Measurements from ENCODE around the gene SIK2. TPM values are rescaled to one million over a fixed set of nuclear protein-coding genes. Genes with fewer than 3 reads are reported as not detected.

The SIK2 gene
- total RNA-seq, 1 experiment from 2014 or later, result 10.3 TPM

DNA sequence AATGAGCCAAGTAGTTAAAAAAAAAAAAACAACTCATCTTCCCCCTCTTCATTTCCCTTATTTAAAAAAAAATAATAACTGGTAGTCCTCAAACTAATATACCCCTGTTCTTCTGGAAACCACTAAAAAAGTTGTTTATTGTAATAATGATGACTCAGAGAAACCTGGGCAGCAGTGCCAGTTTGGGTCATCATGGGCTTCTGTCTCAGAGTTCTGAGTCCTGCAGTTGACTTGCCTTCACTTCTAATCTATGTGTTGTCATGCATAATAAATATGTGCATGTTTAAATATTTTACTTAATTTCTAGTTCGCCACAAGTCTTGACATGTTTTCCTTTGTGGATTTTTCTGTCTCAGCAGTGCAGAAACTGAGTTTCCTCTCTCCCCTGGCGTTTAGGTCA, 117.1 kb downstream of the SIK2 start:
- no peaks in the 10 kb centered on the region for H3K27me3 ChIP-seq
- no peak overlapping the region for H3K4me3 ChIP-seq
- peaks cover 48% of the 10 kb centered on the region for H3K36me3 ChIP-seq
- no peaks in the 10 kb centered on the region for H3K9me3 ChIP-seq
- peak; percentile 66 for DNase-seq

DNA sequence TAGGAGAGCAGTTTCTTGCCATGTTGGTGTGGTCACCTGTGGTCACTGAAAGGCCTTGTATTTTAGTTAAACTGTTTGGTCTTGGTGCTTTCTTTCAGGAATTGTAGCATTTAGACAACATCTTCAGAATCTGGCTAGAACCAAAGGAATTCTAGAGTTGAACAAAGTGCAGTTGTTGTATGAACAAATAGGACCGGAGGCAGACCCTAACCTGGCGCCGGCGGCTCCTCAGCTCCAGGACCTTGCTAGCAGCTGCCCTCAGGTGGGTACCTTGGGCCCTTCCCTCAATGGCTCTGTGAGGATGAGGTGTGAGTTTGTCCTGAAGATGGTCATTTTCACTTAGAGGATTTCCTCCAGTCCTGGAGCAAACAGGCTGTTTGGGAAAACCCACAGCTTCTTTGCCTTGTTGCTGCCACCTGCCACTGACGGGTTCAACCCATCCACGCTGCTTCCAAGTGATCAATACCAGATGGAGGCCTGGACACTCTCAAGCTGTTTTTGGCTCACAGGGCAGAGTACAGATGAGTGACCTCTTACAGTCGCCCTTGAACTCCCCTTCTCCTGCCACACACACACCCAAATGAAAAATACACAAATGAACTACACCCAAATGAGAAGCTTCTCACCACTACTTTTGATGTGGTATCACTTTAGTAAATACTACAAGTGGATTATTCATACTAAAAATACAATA, 118.7 kb downstream of the SIK2 start:
- Histone ChIP-seq H3K36me3 (peaks cover 61% of the 10 kb centered on the region), H3K27me3 (no peaks in the 10 kb centered on the region)
- DNase-seq, result no peak

DNA sequence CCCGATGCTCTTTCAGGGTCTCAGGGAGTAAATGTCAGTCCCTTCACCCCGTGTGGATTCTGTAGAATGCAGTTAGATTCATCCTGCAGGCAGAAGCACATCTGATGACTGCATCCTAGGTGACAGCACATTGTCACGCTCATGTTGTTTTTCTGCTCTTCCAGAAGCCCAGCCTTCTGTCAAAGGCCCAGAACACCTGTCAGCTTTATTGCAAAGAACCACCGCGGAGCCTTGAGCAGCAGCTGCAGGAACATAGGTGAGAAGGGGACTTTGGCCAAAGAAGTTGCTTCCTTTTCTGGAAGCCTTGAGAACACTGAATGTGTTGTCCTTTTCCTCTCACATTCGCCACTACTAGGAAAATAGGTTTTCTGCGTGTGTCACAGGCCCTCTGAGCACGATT, 120.3 kb downstream of the SIK2 start:
- H3K36me3 ChIP-seq, result peaks cover 60% of the 10 kb centered on the region
- H3K4me3 ChIP-seq, result no peak overlapping the region
- DNase-seq, result no peak
- no peaks in the 10 kb centered on the region for H3K9me3 ChIP-seq
- H3K27me3 ChIP-seq, result no peaks in the 10 kb centered on the region

More for the DNA sequence above, 118.7 kb downstream of the SIK2 start:
- H3K4me3 ChIP-seq, result no peak overlapping the region
- no peaks in the 10 kb centered on the region for H3K9me3 ChIP-seq

GRCh38 chr11:111723595-111723994, 121.3 kb downstream of the SIK2 start:
- Histone ChIP-seq H3K36me3 (peaks cover 60% of the 10 kb centered on the region), H3K27me3 (no peaks in the 10 kb centered on the region), H3K4me3 (no peak overlapping the region), H3K9me3 (no peaks in the 10 kb centered on the region)
- no peak for DNase-seq

GRCh38 chr11:111724615-111725129, 122.4 kb downstream of the SIK2 start:
- Histone ChIP-seq H3K4me3 (no peak overlapping the region), H3K27me3 (no peaks in the 10 kb centered on the region), H3K36me3 (peaks cover 56% of the 10 kb centered on the region), H3K9me3 (no peaks in the 10 kb centered on the region)
- DNase-seq, result no peak

GRCh38 chr11:111725621-111726020, 123.4 kb downstream of the SIK2 start:
- Histone ChIP-seq H3K36me3 (peaks cover 49% of the 10 kb centered on the region), H3K4me3 (no peak overlapping the region), H3K9me3 (no peaks in the 10 kb centered on the region), H3K27me3 (no peaks in the 10 kb centered on the region)
- no peak for DNase-seq

- no peak overlapping the region for H3K4me3 ChIP-seq
- H3K36me3 ChIP-seq, result peaks cover 42% of the 10 kb centered on the region
Measured at GRCh38 chr11:111726301-111726713, 124.1 kb downstream of the SIK2 start.

GRCh38 chr11:111727431-111727830, 125.2 kb downstream of the SIK2 start:
- Histone ChIP-seq H3K4me3 (no peak overlapping the region), H3K9me3 (no peaks in the 10 kb centered on the region), H3K36me3 (peaks cover 36% of the 10 kb centered on the region), H3K27me3 (no peaks in the 10 kb centered on the region)
- DNase-seq, result no peak

More at GRCh38 chr11:111726301-111726713, 124.1 kb downstream of the SIK2 start:
- no peak for DNase-seq
- Histone ChIP-seq H3K27me3 (no peaks in the 10 kb centered on the region), H3K9me3 (no peaks in the 10 kb centered on the region)

DNA sequence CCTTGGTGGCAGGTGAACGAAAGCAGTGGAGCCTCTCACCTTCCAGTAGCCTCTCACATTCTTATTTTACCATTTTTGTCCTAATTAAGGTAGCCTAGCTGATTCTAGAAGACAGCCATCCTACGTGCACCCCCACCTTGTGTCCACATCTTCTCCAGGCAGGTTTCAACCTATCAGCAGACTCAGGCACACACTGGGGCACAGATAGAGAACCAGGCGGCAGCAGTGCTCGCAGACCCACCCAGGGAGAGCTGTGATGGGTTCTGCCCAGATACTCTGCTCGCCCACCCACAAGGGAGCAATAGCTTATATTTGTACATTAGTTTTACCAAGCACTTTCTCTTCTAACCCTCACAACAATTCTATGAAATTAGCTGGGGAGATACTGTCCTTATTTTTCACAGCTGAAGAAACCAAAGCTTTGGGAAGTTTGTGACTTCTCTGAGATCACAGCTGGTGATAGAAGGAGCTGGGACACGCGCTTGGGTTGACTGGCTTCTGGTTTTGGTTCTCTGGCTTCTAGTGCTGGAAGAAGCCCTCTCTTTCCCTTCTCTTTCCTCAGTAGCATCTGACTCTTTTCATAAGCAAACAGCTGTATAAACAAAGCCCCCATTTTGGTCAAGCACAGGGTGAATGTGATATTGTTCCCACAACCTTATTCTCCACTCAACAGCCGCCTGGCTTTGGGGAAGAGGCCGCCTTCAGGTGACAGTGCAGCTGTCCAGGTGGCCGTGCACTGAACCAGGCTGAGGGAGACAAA, 127.0 kb downstream of the SIK2 start:
- Histone ChIP-seq H3K27me3 (no peaks in the 10 kb centered on the region), H3K36me3 (peaks cover 25% of the 10 kb centered on the region), H3K4me3 (no peak overlapping the region), H3K9me3 (no peaks in the 10 kb centered on the region)
- DNase-seq, result no peak

- H3K27me3 ChIP-seq, result no peaks in the 10 kb centered on the region
- no peaks in the 10 kb centered on the region for H3K9me3 ChIP-seq
- DNase-seq, result no peak
- peaks cover 24% of the 10 kb centered on the region for H3K36me3 ChIP-seq
- H3K4me3 ChIP-seq, result no peak overlapping the region
Measured at GRCh38 chr11:111729831-111730311, 127.6 kb downstream of the SIK2 start.

- peaks cover 18% of the 10 kb centered on the region for H3K36me3 ChIP-seq
- H3K4me3 ChIP-seq, result no peak overlapping the region
- H3K9me3 ChIP-seq, result no peaks in the 10 kb centered on the region
- peak; percentile 81 for DNase-seq
- no peaks in the 10 kb centered on the region for H3K27me3 ChIP-seq
Measured at GRCh38 chr11:111730871-111731591, 128.8 kb downstream of the SIK2 start.

DNA sequence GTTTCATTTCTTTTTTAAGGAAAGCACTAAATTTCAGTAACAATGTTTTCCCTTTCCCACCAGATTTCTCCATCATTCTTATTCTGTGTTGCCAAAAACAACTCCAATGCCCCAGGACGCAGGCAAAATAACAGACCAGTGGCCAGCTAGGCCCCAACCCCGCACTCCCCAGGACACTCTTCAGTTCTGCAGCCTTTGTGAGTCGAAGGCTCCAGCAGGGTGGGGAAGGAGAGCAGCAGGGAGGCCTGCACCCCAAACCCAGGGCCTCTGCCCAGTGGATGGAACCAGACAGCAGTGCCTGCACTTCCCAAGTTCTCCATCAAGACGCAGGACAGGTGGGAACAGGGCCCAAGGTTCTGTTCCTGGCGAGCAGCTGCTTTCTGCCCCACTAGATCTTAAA, 129.6 kb downstream of the SIK2 start:
- Histone ChIP-seq H3K36me3 (peaks cover 24% of the 10 kb centered on the region), H3K4me3 (no peak overlapping the region)
- DNase-seq, result no peak

GRCh38 chr11:111733016-111733415, 130.8 kb downstream of the SIK2 start:
- Histone ChIP-seq H3K4me3 (no peak overlapping the region), H3K9me3 (no peaks in the 10 kb centered on the region), H3K36me3 (peaks cover 30% of the 10 kb centered on the region), H3K27me3 (no peaks in the 10 kb centered on the region)
- DNase-seq, result peak; percentile 85

More for the DNA sequence above, 129.6 kb downstream of the SIK2 start:
- Histone ChIP-seq H3K9me3 (no peaks in the 10 kb centered on the region), H3K27me3 (no peaks in the 10 kb centered on the region)

DNA sequence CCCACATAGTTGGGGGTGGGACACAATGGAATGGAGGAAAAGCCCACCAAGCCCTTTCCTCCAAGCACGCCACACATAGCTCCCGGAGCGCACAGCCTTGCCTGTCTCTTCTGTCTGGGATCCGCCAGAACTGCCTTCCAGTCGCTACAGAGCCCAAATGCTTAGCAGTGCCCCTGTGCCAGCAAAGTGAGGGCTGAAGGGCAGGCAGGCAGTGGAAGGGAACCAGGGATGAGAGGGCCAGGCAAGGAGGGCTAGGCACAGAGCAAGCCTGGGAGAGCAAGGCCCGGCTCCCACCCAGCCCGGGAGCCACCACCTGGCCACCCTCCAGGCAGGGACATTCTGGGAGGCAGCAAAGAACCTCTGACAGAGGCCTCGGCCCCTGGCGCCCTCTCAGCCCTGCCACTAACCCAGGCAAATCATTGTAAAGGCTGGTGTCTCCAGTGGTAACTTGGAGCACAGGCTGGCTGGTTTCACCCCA, 131.4 kb downstream of the SIK2 start:
- Histone ChIP-seq H3K36me3 (peaks cover 35% of the 10 kb centered on the region), H3K27me3 (no peaks in the 10 kb centered on the region), H3K4me3 (no peak overlapping the region), H3K9me3 (no peaks in the 10 kb centered on the region)
- DNase-seq, result peak; percentile 19

GRCh38 chr11:111734101-111734953, 132.1 kb downstream of the SIK2 start:
- Histone ChIP-seq H3K27me3 (no peaks in the 10 kb centered on the region), H3K4me3 (no peak overlapping the region), H3K9me3 (no peaks in the 10 kb centered on the region), H3K36me3 (peaks cover 39% of the 10 kb centered on the region)
- DNase-seq, result no peak

GRCh38 chr11:111734954-111735261, 132.7 kb downstream of the SIK2 start:
- no peak for DNase-seq
- H3K27me3 ChIP-seq, result no peaks in the 10 kb centered on the region
- no peaks in the 10 kb centered on the region for H3K9me3 ChIP-seq
- H3K4me3 ChIP-seq, result no peak overlapping the region
- H3K36me3 ChIP-seq, result peaks cover 39% of the 10 kb centered on the region

All from MG63 (cell line).